Uterus (tissue), 4 donors: ENCODE data around the gene UBXN1. TPM values are rescaled to one million over a fixed set of nuclear protein-coding genes. Genes with fewer than 3 reads are reported as not detected.
"Not testable (repeated sequence)": the region's sequence is repeated elsewhere in the genome, so short reads cannot be mapped to it uniquely, and the experiment has no call there.

Experiments used
- DNase-seq, 2 donors: peaks; one replicate each; pipeline ENCODE4 v3.0.0-alpha.2; 2019 to 2020
- H3K27ac ChIP-seq, 2 donors: fragments of 200-600 bp; sonication (generic); 1 replicate in 1 of 2; 2 replicates in 1 of 2; pipeline ENCODE4 v1.5.1; 2016 to 2018
- H3K27me3 ChIP-seq, 2 donors: fragments of 200-600 bp; sonication (generic); one replicate each; pipeline ENCODE4 v1.5.1; 2018 to 2019; ENCODE audit warnings: control low read depth in 1 of 2
- H3K36me3 ChIP-seq, 2 donors: fragments of 200-600 bp; sonication (generic); one replicate each; pipeline ENCODE4 v1.5.1; 2019; ENCODE audit warnings: control low read depth in 1 of 2
- H3K4me1 ChIP-seq, 2 donors: fragments of 200-600 bp; sonication (generic); one replicate each; pipeline ENCODE4 v1.5.1; 2018 to 2019; ENCODE audit warnings: control low read depth in 1 of 2
- H3K4me3 ChIP-seq, 2 donors: fragments of 200-600 bp; sonication (generic); 1 replicate in 1 of 2; 2 replicates in 1 of 2; pipeline ENCODE4 v1.5.1; 2018 to 2019; ENCODE audit warnings: mild to moderate bottlenecking in 1 of 2
- H3K9me3 ChIP-seq, 2 donors: fragments of 200-600 bp; sonication (generic); one replicate each; pipeline ENCODE4 v1.5.1; 2019; ENCODE audit warnings: control low read depth in 1 of 2
- POLR2A ChIP-seq, 2 donors: fragments of 450-650 bp; IDR thresholded peaks; one replicate each; pipeline ENCODE4 v1.6.1; 2016; ENCODE audit warnings: antibody characterized with exemption in 2 of 2, mild to moderate bottlenecking in 1 of 2, moderate library complexity in 1 of 2
- intact Hi-C: fragments of 100-400 bp; cut with DNase I; formaldehyde crosslinking; loops from one replicate; pipeline ENCODE4 v1.15.1; 2023; ENCODE audit warnings: low total_unique reads
- total RNA-seq, 4 donors: library from RNA; depleted of rRNA in 3 of 4; stranded (reverse); fragments of >200 nt in 3 of 4; gene quantifications; one replicate each; pipeline versions ENCODE4 v1.1.0 to v1.2.4, GENCODE V29; 2014 to 2023
- TF ChIP-seq, protein P1 (sequence below), 4 experiments: fragments of 200-600 bp in 2 of 4; fragments of 450-650 bp in 2 of 4; sonication (generic) in 2 of 4; IDR thresholded peaks; one replicate each; pipeline ENCODE4 v1.5.1; 2016 to 2019; ENCODE audit warnings: antibody characterized with exemption in 4 of 4, mild to moderate bottlenecking in 2 of 4, moderate library complexity in 1 of 4
- donor health status: DM: yes; HTN: yes; CAD: no.

UBXN1 gene
- total RNA-seq, 4 donors from 2014 or later, result 55.4 to 276 (median 102) TPM

DNA sequence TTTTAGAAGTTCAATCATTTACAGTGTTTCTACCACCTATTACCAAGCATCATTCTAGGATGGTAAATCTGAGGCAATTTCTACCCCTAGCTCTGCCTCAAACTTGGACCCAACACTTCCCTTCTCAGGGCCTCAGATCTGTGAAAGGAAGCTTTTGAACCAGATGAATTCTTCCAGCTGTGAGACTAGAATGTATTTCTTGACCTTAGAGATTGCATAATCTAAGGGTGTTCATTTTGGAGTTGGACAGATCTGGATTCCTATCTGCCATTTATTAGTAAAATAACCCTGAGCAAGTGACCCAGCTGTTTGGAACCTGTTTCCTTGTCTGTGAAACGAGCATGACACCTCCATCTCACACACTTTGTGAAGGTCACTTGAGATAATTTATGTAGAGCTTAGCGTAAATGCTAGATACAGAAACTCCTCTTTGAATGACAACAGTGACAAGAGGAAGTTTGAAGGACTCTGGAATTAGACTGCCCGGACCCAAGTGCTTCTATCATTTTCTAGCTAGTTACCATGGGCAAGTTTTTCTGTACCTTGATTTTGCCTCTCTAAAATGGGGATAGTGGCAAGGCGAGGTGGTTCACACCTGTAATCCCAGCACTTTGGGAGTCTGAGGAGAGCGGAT, 22.0 kb downstream of the UBXN1 start:
- no peaks in the 10 kb centered on the region for H3K4me1 ChIP-seq
- no peaks in the 10 kb centered on the region for H3K9me3 ChIP-seq
- no peak overlapping the region for H3K27ac ChIP-seq
- TF ChIP-seq, protein P1, sequence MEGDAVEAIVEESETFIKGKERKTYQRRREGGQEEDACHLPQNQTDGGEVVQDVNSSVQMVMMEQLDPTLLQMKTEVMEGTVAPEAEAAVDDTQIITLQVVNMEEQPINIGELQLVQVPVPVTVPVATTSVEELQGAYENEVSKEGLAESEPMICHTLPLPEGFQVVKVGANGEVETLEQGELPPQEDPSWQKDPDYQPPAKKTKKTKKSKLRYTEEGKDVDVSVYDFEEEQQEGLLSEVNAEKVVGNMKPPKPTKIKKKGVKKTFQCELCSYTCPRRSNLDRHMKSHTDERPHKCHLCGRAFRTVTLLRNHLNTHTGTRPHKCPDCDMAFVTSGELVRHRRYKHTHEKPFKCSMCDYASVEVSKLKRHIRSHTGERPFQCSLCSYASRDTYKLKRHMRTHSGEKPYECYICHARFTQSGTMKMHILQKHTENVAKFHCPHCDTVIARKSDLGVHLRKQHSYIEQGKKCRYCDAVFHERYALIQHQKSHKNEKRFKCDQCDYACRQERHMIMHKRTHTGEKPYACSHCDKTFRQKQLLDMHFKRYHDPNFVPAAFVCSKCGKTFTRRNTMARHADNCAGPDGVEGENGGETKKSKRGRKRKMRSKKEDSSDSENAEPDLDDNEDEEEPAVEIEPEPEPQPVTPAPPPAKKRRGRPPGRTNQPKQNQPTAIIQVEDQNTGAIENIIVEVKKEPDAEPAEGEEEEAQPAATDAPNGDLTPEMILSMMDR (IDR thresholded peaks at IDR 0.05), result no peak
- TF ChIP-seq POLR2A (IDR thresholded peaks at IDR 0.05), result no peak
- no peak for DNase-seq
- no peaks in the 10 kb centered on the region for H3K36me3 ChIP-seq
- no peak overlapping the region for H3K4me3 ChIP-seq
- intact Hi-C loops, result no loop called here
- no peaks in the 10 kb centered on the region for H3K27me3 ChIP-seq

DNA sequence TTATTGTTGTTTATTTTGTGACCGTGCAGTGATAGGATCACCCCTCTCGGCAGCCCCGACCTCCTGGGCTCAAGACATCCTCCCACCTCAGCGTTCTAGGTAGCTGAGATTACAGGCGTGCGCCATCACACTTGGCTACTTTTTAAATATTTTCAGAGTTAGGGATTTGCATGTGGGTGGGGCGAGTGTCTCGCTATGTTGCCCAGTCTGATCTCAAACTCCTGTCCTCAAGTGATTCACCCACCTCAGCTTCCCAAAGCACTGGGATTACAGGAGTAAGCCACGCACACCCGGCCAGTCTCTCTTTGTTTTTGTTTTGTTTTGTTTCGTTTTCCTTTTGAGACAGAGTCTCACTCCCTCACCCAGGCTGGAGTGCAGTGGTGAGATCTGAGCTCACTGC, 24.6 kb downstream of the UBXN1 start:
- DNase-seq, result no peak
- intact Hi-C loops, result no loop called here
- Histone ChIP-seq H3K27ac (no peak overlapping the region), H3K4me1 (no peaks in the 10 kb centered on the region), H3K36me3 (no peaks in the 10 kb centered on the region), H3K4me3 (no peak overlapping the region), H3K9me3 (no peaks in the 10 kb centered on the region), H3K27me3 (no peaks in the 10 kb centered on the region)
- TF ChIP-seq POLR2A (IDR thresholded peaks at IDR 0.05), result no peak
- TF ChIP-seq, protein P1 (IDR thresholded peaks at IDR 0.05), result no peak

DNA sequence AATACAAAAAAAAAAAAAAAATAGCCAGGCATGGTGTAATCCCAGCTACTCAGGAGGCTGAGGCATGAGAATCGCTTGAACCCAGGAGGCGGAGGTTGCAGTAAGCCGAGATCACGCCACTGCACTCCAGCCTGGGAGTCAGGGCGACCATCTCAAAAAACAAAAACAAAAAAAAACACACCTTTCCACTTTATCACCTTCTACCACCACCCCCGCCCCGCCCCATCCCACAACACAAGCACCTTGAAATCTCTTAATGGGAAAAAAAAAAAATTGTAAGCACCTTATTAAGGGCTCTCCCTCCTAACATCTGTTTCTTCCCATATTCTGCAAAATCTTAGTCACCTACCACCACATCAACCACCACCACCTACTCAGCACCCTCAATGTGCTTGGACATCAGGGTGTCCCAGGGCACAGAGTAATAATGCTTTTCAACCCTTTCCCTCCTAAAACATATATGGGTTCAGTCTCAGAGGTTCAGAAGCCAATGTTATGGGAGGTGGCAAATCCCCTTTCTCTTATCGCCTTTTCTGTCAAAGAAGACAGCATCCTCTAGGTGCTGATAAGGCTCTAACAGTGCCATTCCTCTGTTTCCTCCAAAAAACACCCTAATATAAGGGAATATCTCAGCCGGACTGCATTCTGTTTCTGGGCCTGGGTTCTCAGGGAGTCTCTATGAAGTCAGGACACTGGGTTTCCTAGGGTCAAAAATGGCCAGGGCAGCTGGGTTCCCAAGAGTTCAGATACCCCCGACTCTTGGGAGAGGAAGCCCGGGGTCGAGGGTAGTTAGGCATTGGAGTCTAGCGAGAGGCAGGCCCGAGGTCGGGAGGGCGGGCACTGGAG, 26.5 kb downstream of the UBXN1 start:
- Histone ChIP-seq H3K4me3 (peak overlapping the region; percentile 74 to 93), H3K36me3 (no peaks in the 10 kb centered on the region), H3K27me3 (no peaks in the 10 kb centered on the region), H3K4me1 (peaks cover 0 to 1% of the 10 kb centered on the region in 2 donors), H3K27ac (peak overlapping the region; percentile 86 to 92), H3K9me3 (no peaks in the 10 kb centered on the region)
- TF ChIP-seq, protein P1 (IDR thresholded peaks at IDR 0.05), result no peak
- TF ChIP-seq POLR2A (IDR thresholded peaks at IDR 0.05), result no peak
- intact Hi-C loops, result no loop called here
- DNase-seq, result no peak

DNA sequence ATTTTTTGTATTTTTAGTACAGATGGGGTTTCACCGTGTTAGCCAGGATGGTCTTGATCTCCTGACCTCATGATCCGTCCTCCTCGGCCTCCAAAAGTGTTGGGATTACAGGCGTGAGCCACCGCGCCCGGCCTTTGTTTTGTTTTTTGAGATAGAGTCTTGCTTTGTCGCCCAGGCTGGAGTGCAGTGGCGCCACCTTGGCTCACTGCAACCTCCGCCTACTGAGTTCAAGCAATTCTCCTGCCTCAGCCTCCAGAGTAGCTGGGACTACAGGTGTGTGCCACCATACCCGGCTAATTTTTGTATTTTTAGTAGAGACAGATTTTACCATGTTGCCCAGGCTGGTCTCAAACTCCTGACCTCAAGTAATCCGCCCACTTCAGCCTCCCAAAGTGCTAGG, 28.6 kb downstream of the UBXN1 start:
- H3K27ac ChIP-seq, H3K27me3 ChIP-seq, H3K9me3 ChIP-seq, DNase-seq, intact Hi-C loops, H3K4me3 ChIP-seq, H3K36me3 ChIP-seq, H3K4me1 ChIP-seq: not testable (repeated sequence)

DNA sequence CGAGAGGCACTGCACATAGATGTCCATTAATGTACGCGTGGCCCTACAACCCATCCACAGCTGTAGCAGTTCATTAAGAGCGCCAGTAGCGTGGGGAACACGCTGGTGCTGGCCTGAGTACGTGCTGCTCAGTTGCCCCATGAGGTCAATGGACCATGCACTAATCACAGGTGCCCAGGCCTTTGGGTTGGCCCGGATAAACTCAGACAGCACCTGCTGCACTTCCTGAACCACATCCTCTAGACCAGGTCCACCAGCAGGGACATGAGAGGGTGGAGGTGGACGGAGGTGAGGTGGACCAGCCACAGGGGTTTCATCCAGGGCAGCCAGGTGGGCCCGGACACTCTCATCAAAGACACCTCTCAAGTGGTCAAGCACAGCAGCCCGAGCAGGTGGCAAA, 29.4 kb downstream of the UBXN1 start:
- intact Hi-C loops, result no loop called here
- no peak for DNase-seq
- no peaks in the 10 kb centered on the region for H3K36me3 ChIP-seq
- TF ChIP-seq, protein P1 (IDR thresholded peaks at IDR 0.05), result no peak
- TF ChIP-seq POLR2A (IDR thresholded peaks at IDR 0.05), result no peak
- H3K4me3 ChIP-seq, result no peak overlapping the region
- H3K4me1 ChIP-seq, result peaks cover 5 to 14% of the 10 kb centered on the region in 2 donors
- no peaks in the 10 kb centered on the region for H3K9me3 ChIP-seq
- no peak overlapping the region for H3K27ac ChIP-seq
- no peaks in the 10 kb centered on the region for H3K27me3 ChIP-seq
